Measurements from ENCODE around the gene PTPRJ.

PTPRJ gene

DNA sequence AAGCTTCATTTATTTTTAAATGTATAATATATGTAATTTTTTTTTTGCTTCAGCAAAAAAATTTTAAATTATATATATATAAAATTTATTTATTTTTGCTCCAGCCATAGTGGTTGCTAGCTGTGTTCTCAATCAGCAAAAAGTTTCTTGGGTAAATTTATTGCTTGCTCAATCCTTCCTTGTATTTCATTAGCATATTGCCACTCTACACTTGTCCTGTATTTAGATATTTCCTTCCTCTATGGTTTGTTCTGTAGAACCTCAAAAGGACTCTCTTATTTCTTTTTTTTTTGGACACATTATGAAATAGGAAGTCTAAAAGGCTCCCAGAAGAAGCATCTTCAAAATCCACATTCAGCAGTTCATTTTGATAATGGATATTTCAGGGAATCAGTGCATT is 2.3 kb downstream of the PTPRJ start:
- TF ChIP-seq NFRKB (IDR thresholded peaks at IDR 0.05) = no peak
- no peak for TF ChIP-seq ARNT (IDR thresholded peaks at IDR 0.05)
- TF ChIP-seq L3MBTL2 (conservative IDR thresholded peaks at IDR 0.05) = no peak
- no peak for TF ChIP-seq FOXK2 (IDR thresholded peaks at IDR 0.05)
- no peak for TF ChIP-seq TARDBP (IDR thresholded peaks at IDR 0.05)
- TF ChIP-seq SUZ12 (IDR thresholded peaks at IDR 0.05) = no peak
- TF ChIP-seq FOXA1 (IDR thresholded peaks at IDR 0.05) = no peak
- TF ChIP-seq, protein P1, sequence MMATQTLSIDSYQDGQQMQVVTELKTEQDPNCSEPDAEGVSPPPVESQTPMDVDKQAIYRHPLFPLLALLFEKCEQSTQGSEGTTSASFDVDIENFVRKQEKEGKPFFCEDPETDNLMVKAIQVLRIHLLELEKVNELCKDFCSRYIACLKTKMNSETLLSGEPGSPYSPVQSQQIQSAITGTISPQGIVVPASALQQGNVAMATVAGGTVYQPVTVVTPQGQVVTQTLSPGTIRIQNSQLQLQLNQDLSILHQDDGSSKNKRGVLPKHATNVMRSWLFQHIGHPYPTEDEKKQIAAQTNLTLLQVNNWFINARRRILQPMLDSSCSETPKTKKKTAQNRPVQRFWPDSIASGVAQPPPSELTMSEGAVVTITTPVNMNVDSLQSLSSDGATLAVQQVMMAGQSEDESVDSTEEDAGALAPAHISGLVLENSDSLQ (IDR thresholded peaks at IDR 0.05) = no peak
- TF ChIP-seq HDGF (IDR thresholded peaks at IDR 0.05; ENCODE audit: borderline replicate concordance) = no peak
- no peak for TF ChIP-seq LEF1 (IDR thresholded peaks at IDR 0.05; ENCODE audit: borderline replicate concordance)
- TF ChIP-seq BHLHE40 (IDR thresholded peaks at IDR 0.05; ENCODE audit: borderline replicate concordance) = no peak
- TF ChIP-seq FOXM1 (IDR thresholded peaks at IDR 0.05; ENCODE audit: borderline replicate concordance) = no peak
- TF ChIP-seq CTBP1 (IDR thresholded peaks at IDR 0.05; ENCODE audit: borderline replicate concordance) = no peak
- TF ChIP-seq SP1 (IDR thresholded peaks at IDR 0.05) = no peak
- ChIA-PET POLR2A (no interaction called here), CTCF (interaction anchor here (0.6 to 0.7 kb wide), 2 partner anchors 36 to 75 kb away, joined by 3 to 5 read pairs; no protein-coding TSS in a partner anchor)
- no peak for DNase-seq (ENCODE audit: extremely low spot score)

DNA sequence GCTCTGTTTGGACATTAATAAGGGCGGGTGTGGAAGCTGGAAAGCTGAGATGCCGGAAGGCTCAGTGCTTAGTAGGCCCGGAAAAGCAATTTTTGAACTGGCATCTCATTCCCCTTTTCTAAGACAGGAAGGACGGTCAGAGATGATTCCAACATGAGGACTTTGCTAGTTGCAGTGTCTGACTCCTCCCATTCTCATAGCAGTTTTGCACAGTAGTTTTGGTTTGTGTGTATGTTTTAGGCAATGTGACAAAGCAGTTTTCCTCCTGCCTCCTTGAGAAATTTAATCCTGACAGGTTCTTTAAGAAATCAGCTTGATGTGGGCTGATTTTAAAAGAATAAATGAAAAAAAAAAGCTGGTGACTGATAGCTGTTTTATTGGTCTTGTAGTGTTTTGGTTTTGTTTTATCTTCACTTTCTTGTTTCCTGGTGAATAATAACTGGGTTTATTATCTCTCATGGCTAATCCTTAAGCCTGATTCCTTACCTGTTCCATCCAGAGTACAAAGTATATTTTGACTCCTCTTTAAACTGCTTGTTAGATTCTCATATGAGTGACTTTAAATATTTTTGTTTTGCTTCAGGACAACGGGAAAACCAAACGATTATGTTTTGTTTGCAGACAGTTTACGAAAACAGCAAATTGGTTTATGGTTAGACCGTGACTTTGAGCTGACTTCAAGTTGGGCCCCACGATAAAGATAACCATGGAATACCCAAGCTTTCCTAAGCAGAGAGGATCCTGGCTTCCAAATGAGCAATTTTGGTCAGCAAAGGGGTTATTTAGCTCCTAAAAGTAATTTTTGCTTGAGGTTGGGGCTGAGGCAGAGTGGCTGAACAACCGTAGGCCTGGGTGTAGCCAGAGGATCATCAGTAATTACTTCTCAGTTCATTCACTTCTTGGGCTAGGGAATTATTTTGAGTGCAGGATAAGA is 3.4 kb downstream of the PTPRJ start:
- no peak for DNase-seq (ENCODE audit: extremely low spot score)
- POLR2A ChIA-PET = no interaction called here
- CTCF ChIA-PET = no interaction called here
- TF ChIP-seq SP1 (IDR thresholded peaks at IDR 0.05) (no peak), LEF1 (IDR thresholded peaks at IDR 0.05; ENCODE audit: borderline replicate concordance) (no peak), FOXK2 (IDR thresholded peaks at IDR 0.05) (no peak), CTBP1 (IDR thresholded peaks at IDR 0.05; ENCODE audit: borderline replicate concordance) (no peak), L3MBTL2 (conservative IDR thresholded peaks at IDR 0.05) (no peak)

DNA sequence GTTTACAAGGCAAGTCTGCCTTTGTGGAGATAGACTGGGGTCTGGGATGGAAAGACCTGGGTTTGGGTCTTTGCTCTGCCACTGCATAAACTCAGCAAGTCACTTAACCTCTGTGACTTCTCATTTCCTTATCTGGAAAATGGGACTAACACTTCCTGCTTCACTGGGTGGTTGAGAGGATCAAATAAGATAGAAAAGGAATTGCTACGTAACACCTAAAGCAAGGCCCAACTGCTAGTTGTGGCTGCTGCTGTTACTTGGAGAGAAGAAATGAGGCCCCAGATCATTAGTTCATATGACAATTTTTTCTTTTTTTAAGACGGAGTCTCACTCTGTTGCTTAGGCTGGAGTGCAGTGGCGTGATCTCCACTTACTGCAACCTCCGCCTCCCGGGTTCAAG is 5.9 kb downstream of the PTPRJ start:
- no peak for DNase-seq (ENCODE audit: extremely low spot score)
- TF ChIP-seq BHLHE40 (IDR thresholded peaks at IDR 0.05; ENCODE audit: borderline replicate concordance) (no peak), HDGF (IDR thresholded peaks at IDR 0.05; ENCODE audit: borderline replicate concordance) (no peak), ZNF384 (IDR thresholded peaks at IDR 0.05) (no peak)
- TF ChIP-seq, protein P1 (IDR thresholded peaks at IDR 0.05) = no peak
- ChIA-PET CTCF (no interaction called here), POLR2A (no interaction called here)

DNA sequence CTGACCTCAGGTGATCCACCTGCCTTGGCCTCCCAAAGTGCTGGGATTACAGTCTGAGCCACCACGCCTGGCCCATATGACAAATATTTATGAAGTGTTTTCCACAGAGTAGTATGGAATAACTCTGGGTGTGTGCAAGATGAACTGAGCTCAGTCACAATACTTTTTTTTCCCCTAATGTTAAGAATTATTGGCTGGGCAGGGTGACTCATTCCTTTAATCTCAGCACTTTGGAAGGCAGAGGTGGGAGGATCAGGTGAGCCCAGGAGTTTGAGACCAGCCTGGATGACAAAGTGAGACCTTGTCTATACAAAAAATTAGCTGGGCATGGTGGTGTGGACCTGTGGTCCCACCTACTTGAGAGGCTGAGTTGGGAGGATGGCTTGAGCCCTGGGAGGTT is 6.4 kb downstream of the PTPRJ start:
- ChIA-PET POLR2A (no interaction called here), CTCF (no interaction called here)

DNA sequence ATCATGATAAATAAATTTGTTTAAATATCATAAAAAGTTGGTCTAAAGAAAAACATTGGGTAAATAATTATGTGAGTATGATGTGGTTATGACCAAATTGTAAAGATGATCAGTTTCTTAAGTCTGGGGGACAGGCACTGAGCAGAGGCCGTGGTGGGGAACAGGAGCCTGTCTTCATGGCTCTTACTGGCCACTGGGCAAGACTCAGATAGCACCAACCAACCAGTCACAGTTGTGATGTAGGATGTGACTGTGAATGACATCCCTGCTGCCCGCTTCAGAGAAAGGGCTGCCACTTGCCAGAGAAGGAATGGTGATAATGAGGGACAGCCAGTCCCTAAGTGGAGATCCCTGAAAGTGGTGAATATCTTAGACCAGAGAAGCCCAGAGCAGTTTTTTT is 7.0 kb downstream of the PTPRJ start:
- ChIA-PET POLR2A (no interaction called here), CTCF (no interaction called here)
- no peak for DNase-seq (ENCODE audit: extremely low spot score)
- TF ChIP-seq BHLHE40 (IDR thresholded peaks at IDR 0.05; ENCODE audit: borderline replicate concordance) = no peak
- TF ChIP-seq L3MBTL2 (conservative IDR thresholded peaks at IDR 0.05) = no peak
- TF ChIP-seq ZNF384 (IDR thresholded peaks at IDR 0.05) = no peak
- no peak for TF ChIP-seq NFRKB (IDR thresholded peaks at IDR 0.05)
- no peak for TF ChIP-seq ELF4 (IDR thresholded peaks at IDR 0.05)
- TF ChIP-seq, protein P1 (IDR thresholded peaks at IDR 0.05) = no peak
- TF ChIP-seq CTBP1 (IDR thresholded peaks at IDR 0.05; ENCODE audit: borderline replicate concordance) = no peak
- TF ChIP-seq TARDBP (IDR thresholded peaks at IDR 0.05) = no peak
- no peak for TF ChIP-seq FOXM1 (IDR thresholded peaks at IDR 0.05; ENCODE audit: borderline replicate concordance)

More for the DNA sequence above, 6.4 kb downstream of the PTPRJ start:
- TF ChIP-seq HDGF (IDR thresholded peaks at IDR 0.05; ENCODE audit: borderline replicate concordance) = no peak
- TF ChIP-seq TARDBP (IDR thresholded peaks at IDR 0.05) = no peak
- TF ChIP-seq ARNT (IDR thresholded peaks at IDR 0.05) = no peak
- TF ChIP-seq ELF4 (IDR thresholded peaks at IDR 0.05) = no peak
- TF ChIP-seq SUZ12 (IDR thresholded peaks at IDR 0.05) = no peak
- TF ChIP-seq NFRKB (IDR thresholded peaks at IDR 0.05) = no peak
- TF ChIP-seq BHLHE40 (IDR thresholded peaks at IDR 0.05; ENCODE audit: borderline replicate concordance) = no peak
- no peak for TF ChIP-seq FOXM1 (IDR thresholded peaks at IDR 0.05; ENCODE audit: borderline replicate concordance)
- TF ChIP-seq, protein P1 (IDR thresholded peaks at IDR 0.05) = no peak
- TF ChIP-seq LEF1 (IDR thresholded peaks at IDR 0.05; ENCODE audit: borderline replicate concordance) = no peak
- TF ChIP-seq FOXK2 (IDR thresholded peaks at IDR 0.05) = no peak
- TF ChIP-seq CTBP1 (IDR thresholded peaks at IDR 0.05; ENCODE audit: borderline replicate concordance) = no peak
- TF ChIP-seq SP1 (IDR thresholded peaks at IDR 0.05) = no peak
- no peak for TF ChIP-seq ZNF384 (IDR thresholded peaks at IDR 0.05)
- DNase-seq (ENCODE audit: extremely low spot score) = no peak

DNA sequence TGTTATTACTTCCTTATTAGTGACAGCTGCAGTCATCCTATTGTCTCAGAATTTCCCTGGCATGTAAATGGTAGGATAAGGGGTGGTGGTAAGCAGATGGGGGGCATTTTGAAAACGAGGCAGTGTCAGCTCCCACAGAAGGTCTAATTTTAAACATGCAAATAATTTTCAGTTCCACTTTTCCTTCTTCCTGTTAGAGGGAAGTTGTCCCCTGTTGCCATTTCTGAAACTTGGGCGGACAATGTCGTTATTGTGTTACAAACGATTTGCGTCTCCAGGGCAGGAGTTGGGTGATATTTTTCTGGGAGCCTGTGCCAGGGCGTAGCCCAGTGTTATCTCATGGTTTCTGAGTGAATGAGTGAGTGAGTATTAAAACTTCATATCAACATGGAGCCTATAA is 7.4 kb downstream of the PTPRJ start:
- ChIA-PET POLR2A (no interaction called here), CTCF (no interaction called here)
- TF ChIP-seq NFRKB (IDR thresholded peaks at IDR 0.05) = no peak
- TF ChIP-seq SP1 (IDR thresholded peaks at IDR 0.05) = no peak
- TF ChIP-seq LEF1 (IDR thresholded peaks at IDR 0.05; ENCODE audit: borderline replicate concordance) = no peak
- TF ChIP-seq FOXA1 (IDR thresholded peaks at IDR 0.05) = no peak
- TF ChIP-seq CTBP1 (IDR thresholded peaks at IDR 0.05; ENCODE audit: borderline replicate concordance) = no peak
- no peak for TF ChIP-seq L3MBTL2 (conservative IDR thresholded peaks at IDR 0.05)
- TF ChIP-seq BHLHE40 (IDR thresholded peaks at IDR 0.05; ENCODE audit: borderline replicate concordance) = no peak
- TF ChIP-seq ZNF384 (IDR thresholded peaks at IDR 0.05) = no peak
- TF ChIP-seq, protein P1 (IDR thresholded peaks at IDR 0.05) = no peak
- TF ChIP-seq ARNT (IDR thresholded peaks at IDR 0.05) = no peak
- TF ChIP-seq SUZ12 (IDR thresholded peaks at IDR 0.05) = no peak
- TF ChIP-seq HDGF (IDR thresholded peaks at IDR 0.05; ENCODE audit: borderline replicate concordance) = no peak
- no peak for TF ChIP-seq TARDBP (IDR thresholded peaks at IDR 0.05)
- TF ChIP-seq FOXM1 (IDR thresholded peaks at IDR 0.05; ENCODE audit: borderline replicate concordance) = no peak
- no peak for TF ChIP-seq FOXK2 (IDR thresholded peaks at IDR 0.05)
- no peak for TF ChIP-seq ELF4 (IDR thresholded peaks at IDR 0.05)
- DNase-seq (ENCODE audit: extremely low spot score) = no peak

All from HEK293T (cell line).